SK-N-SH (cell line): ENCODE results near the gene SH3RF1. TPM values are rescaled to one million over a fixed set of nuclear protein-coding genes. Genes with fewer than 3 reads are reported as not detected.

Experiments used
- CTCF ChIA-PET: fragments of 300-600, 350-600 bp; formaldehyde crosslinking; extraction: SDS; loops from one replicate; lab custom pipeline; 2021; lab: Yijun Ruan, JAX
- POLR2A ChIA-PET: fragments of 350-600 bp; sonication (Branson Sonifier 250); formaldehyde crosslinking; extraction: SDS; loops from one replicate; lab custom pipeline; 2020; ENCODE audit warnings: antibody characterized with exemption, inconsistent platforms; lab: Yijun Ruan, JAX
- DNase-seq: peaks from one replicate; pipeline ENCODE4 v3.0.0; 2012
- H2AFZ ChIP-seq: fragments of 200-600 bp; sonication (generic); 2 replicates; pipeline ENCODE4 v1.8.1; 2016; ENCODE audit warnings: antibody characterized with exemption, mild to moderate bottlenecking, low read depth
- H3F3A ChIP-seq: fragments of 200-600 bp; sonication (generic); replicated peaks from 2 replicates; pipeline ENCODE3; 2016; ENCODE audit warnings: antibody characterized with exemption, mild to moderate bottlenecking; ENCODE audit not compliant: insufficient read depth
- H3K27ac ChIP-seq, 2 experiments: fragments of 200-500 bp in 1 of 2; fragments of 200-600 bp in 1 of 2; sonication (Bioruptor generic) in 1 of 2; sonication (generic), shearing (Covaris generic) in 1 of 2; 2 replicates each; pipeline versions ENCODE4 v1.5.1 to v1.6.1; 2014 to 2016; ENCODE audit warnings: low read depth in 2 of 2, inconsistent platforms in 1 of 2, low read length in 1 of 2, mild to moderate bottlenecking in 1 of 2, mixed read lengths in 1 of 2
- H3K27me3 ChIP-seq: fragments of 200-600 bp; sonication (generic), shearing (Covaris generic); 2 replicates; pipeline ENCODE4 v1.6.1; 2016; ENCODE audit warnings: mixed run types; ENCODE audit not compliant: insufficient read depth
- H3K36me3 ChIP-seq, 2 experiments: fragments of 200-500 bp in 1 of 2; fragments of 200-600 bp in 1 of 2; sonication (Bioruptor generic) in 1 of 2; sonication (generic) in 1 of 2; replicated peaks in 1 of 2; 2 replicates each; pipeline versions ENCODE3 to v1.5.1; 2014 to 2016; ENCODE audit warnings: low read length in 1 of 2, mild to moderate bottlenecking in 1 of 2; ENCODE audit not compliant: insufficient read depth in 2 of 2, control insufficient read depth in 1 of 2
- H3K4me1 ChIP-seq, 2 experiments: fragments of 200-500 bp in 1 of 2; fragments of 200-600 bp in 1 of 2; sonication (Bioruptor generic) in 1 of 2; sonication (generic), shearing (Covaris generic) in 1 of 2; 2 replicates each; pipeline versions ENCODE4 v1.5.1 to v1.6.1; 2014 to 2016; ENCODE audit warnings: low read depth in 1 of 2, low read length in 1 of 2, mixed run types in 1 of 2; ENCODE audit not compliant: insufficient read depth in 2 of 2, control insufficient read depth in 1 of 2
- H3K4me2 ChIP-seq: fragments of 200-600 bp; sonication (generic), shearing (Covaris generic); 2 replicates; pipeline ENCODE4 v1.6.1; 2017; ENCODE audit warnings: mixed run types
- H3K4me3 ChIP-seq, 2 experiments: fragments of 200-500 bp in 1 of 2; fragments of 200-600 bp in 1 of 2; sonication (Bioruptor generic) in 1 of 2; sonication (generic), shearing (Covaris generic) in 1 of 2; 2 replicates each; pipeline versions ENCODE4 v1.5.1 to v1.8.1; 2014 to 2016; ENCODE audit warnings: low read depth in 2 of 2, inconsistent platforms in 1 of 2, low read length in 1 of 2, mild to moderate bottlenecking in 1 of 2, mixed read lengths in 1 of 2, moderate library complexity in 1 of 2
- H3K79me2 ChIP-seq: fragments of 200-600 bp; sonication (generic); 2 replicates; pipeline ENCODE4 v1.8.1; 2017; ENCODE audit warnings: mild to moderate bottlenecking; ENCODE audit not compliant: insufficient read depth
- H3K9ac ChIP-seq: fragments of 200-600 bp; sonication (generic); 2 replicates; pipeline ENCODE4 v1.6.1; 2017; ENCODE audit warnings: mixed run types
- H3K9me2 ChIP-seq: fragments of 200-600 bp; sonication (generic); 2 replicates; pipeline ENCODE4 v1.6.1; 2017; ENCODE audit warnings: mixed run types
- H3K9me3 ChIP-seq: fragments of 200-600 bp; sonication (generic); 2 replicates; pipeline ENCODE4 v1.6.1; 2017; ENCODE audit warnings: mixed run types, mild to moderate bottlenecking, moderate library complexity
- H4K20me1 ChIP-seq: fragments of 200-600 bp; sonication (generic); 2 replicates; pipeline ENCODE4 v1.6.1; 2017; ENCODE audit warnings: mild to moderate bottlenecking, mixed run types; ENCODE audit not compliant: insufficient read depth
- CHD2 ChIP-seq: fragments of 150-350 bp; IDR thresholded peaks from 2 replicates; pipeline ENCODE4 v1.6.1; 2018; ENCODE audit warnings: low read length; ENCODE audit not compliant: partially characterized antibody
- ELF1 ChIP-seq: IDR thresholded peaks from 2 replicates; pipeline ENCODE4 v1.4.0; 2012
- FOSL2 ChIP-seq: IDR thresholded peaks from 2 replicates; pipeline ENCODE4 v1.4.0; 2012; ENCODE audit warnings: low read depth, mild to moderate bottlenecking, moderate library complexity, borderline replicate concordance
- JUND ChIP-seq: IDR thresholded peaks from 2 replicates; pipeline ENCODE4 v1.4.0; 2012
- NFIC ChIP-seq: IDR thresholded peaks from 2 replicates; pipeline ENCODE4 v1.4.0; 2012; ENCODE audit warnings: borderline replicate concordance
- NRF1 ChIP-seq: IDR thresholded peaks from 2 replicates; pipeline ENCODE4 v1.6.1; 2012; ENCODE audit warnings: low read depth, mild to moderate bottlenecking, low read length
- POLR2AphosphoS5 ChIP-seq: IDR thresholded peaks from 2 replicates; pipeline ENCODE4 v1.6.1; 2012; ENCODE audit warnings: low read depth, low read length
- RAD21 ChIP-seq: IDR thresholded peaks from 2 replicates; pipeline ENCODE4 v1.6.1; 2012; ENCODE audit warnings: mild to moderate bottlenecking, low read length
- RCOR1 ChIP-seq: fragments of 150-350 bp; IDR thresholded peaks from 2 replicates; pipeline ENCODE4 v1.6.1; 2017; ENCODE audit warnings: antibody characterized with exemption, low read length
- TAF1 ChIP-seq: IDR thresholded peaks from 2 replicates; pipeline ENCODE4 v1.6.1; 2012; ENCODE audit warnings: low read depth, mild to moderate bottlenecking, low read length, moderate library complexity, borderline replicate concordance
- WGBS: methylation state at CpG from one replicate; pipeline ENCODE4 v1.1.6; 2017; ENCODE audit warnings: low lambda C conversion rate; 5-methylcytosine and 5-hydroxymethylcytosine counted together
- polyA plus RNA-seq, 3 experiments: library from polyadenylated mRNA; depleted of rRNA; stranded (reverse); fragments of >200 nt; gene quantifications; 2 replicates each; pipeline ENCODE4 v1.2.3, GENCODE V29; 2012
- TF ChIP-seq, protein P1 (sequence below): IDR thresholded peaks from 2 replicates; pipeline ENCODE4 v1.4.0; 2012; ENCODE audit warnings: low read depth
- TF ChIP-seq, protein P2 (sequence below): IDR thresholded peaks from 2 replicates; pipeline ENCODE4 v1.4.0; 2012; ENCODE audit warnings: low read depth, borderline replicate concordance
- TF ChIP-seq, protein P3 (sequence below): fragments of 200-600 bp; sonication (generic); IDR thresholded peaks from 2 replicates; pipeline ENCODE4 v1.6.1; 2017; ENCODE audit warnings: antibody characterized with exemption, mild to moderate bottlenecking, moderate library complexity
- TF ChIP-seq, protein P4 (sequence below): IDR thresholded peaks from 2 replicates; pipeline ENCODE4 v1.6.1; 2012; ENCODE audit warnings: mild to moderate bottlenecking, low read depth, low read length, moderate library complexity
- TF ChIP-seq, protein P5 (sequence below): fragments of 150-350 bp; IDR thresholded peaks from 2 replicates; pipeline ENCODE4 v1.6.1; 2017; ENCODE audit warnings: antibody characterized with exemption, low read length, low read depth, borderline replicate concordance

Gene SH3RF1
- polyA plus RNA-seq, 1 of the 3 experiments (the other 2 are of a cell fraction) = 22.0 TPM

DNA sequence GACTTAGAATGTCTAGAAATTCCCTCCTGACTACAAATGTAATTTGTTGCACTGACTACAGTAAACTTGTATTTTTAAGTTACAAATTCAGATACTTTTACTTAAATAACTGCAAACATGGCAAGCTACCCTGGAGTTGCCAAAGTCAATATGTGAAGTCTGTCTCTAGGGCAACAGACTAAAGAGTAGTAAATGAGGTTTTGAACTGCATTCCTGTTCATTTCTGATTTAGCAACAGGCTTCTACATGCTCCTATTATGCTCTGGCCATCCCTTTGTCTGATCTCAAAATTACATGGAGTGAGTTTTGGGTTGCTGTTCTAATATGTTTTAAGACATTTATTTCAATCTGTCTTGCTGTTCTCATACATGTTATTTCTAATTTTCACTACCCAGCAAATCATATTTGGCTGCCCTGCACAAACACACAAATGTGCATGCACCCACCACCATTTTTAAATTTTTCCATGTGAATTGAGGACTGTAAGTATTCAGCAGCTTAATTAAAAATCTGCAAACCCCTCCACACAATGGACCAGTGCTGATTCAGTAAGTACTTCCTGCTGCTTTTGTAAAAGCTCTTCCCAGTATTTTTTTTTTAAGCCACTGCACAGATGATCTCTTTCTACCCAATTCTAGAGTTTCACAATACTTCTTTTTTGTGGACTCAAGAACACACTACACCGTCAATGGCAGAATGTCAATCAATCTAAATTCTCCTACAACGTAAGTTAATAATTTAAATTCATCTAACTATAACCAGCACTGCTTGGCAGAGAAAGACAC lies 26.7 kb downstream of the SH3RF1 start:
- H3K9me3 ChIP-seq = no peaks in the 10 kb centered on the region
- POLR2A ChIA-PET = no interaction called here
- peak overlapping the region in 1 of 2 experiments; percentile 72; a peak in 2 of 4 replicates for H3K27ac ChIP-seq
- DNase-seq = no peak
- peaks cover 93% of the 10 kb centered on the region for H4K20me1 ChIP-seq
- H2AFZ ChIP-seq = no peak overlapping the region
- peaks cover 14 to 39% of the 10 kb centered on the region in 2 experiments for H3K4me1 ChIP-seq
- peak overlapping the region; percentile 46 for H3K4me2 ChIP-seq
- H3K79me2 ChIP-seq = peaks cover 100% of the 10 kb centered on the region
- peaks cover 15% of the 10 kb centered on the region for H3F3A ChIP-seq
- no peaks in the 10 kb centered on the region for H3K9me2 ChIP-seq
- peaks cover 0 to 45% of the 10 kb centered on the region in 2 experiments for H3K36me3 ChIP-seq
- WGBS = 84% methylated on average over 2 of the region's 2 CpGs
- no peaks in the 10 kb centered on the region for H3K27me3 ChIP-seq
- no peak overlapping the region for H3K4me3 ChIP-seq
- H3K9ac ChIP-seq = peak overlapping the region; percentile 30; the same call in 1 of the 2 replicates
- CTCF ChIA-PET = no interaction called here
- TF ChIP-seq NFIC (no peak), RAD21 (no peak), TAF1 (no peak), FOSL2 (no peak), ELF1 (no peak), NRF1 (no peak), JUND (no peak), RCOR1 (no peak), POLR2AphosphoS5 (no peak), CHD2 (no peak)
- TF ChIP-seq, protein P1, sequence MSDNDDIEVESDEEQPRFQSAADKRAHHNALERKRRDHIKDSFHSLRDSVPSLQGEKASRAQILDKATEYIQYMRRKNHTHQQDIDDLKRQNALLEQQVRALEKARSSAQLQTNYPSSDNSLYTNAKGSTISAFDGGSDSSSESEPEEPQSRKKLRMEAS = no peak
- TF ChIP-seq, protein P2, sequence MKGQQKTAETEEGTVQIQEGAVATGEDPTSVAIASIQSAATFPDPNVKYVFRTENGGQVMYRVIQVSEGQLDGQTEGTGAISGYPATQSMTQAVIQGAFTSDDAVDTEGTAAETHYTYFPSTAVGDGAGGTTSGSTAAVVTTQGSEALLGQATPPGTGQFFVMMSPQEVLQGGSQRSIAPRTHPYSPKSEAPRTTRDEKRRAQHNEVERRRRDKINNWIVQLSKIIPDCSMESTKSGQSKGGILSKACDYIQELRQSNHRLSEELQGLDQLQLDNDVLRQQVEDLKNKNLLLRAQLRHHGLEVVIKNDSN = no peak
- TF ChIP-seq, protein P3, sequence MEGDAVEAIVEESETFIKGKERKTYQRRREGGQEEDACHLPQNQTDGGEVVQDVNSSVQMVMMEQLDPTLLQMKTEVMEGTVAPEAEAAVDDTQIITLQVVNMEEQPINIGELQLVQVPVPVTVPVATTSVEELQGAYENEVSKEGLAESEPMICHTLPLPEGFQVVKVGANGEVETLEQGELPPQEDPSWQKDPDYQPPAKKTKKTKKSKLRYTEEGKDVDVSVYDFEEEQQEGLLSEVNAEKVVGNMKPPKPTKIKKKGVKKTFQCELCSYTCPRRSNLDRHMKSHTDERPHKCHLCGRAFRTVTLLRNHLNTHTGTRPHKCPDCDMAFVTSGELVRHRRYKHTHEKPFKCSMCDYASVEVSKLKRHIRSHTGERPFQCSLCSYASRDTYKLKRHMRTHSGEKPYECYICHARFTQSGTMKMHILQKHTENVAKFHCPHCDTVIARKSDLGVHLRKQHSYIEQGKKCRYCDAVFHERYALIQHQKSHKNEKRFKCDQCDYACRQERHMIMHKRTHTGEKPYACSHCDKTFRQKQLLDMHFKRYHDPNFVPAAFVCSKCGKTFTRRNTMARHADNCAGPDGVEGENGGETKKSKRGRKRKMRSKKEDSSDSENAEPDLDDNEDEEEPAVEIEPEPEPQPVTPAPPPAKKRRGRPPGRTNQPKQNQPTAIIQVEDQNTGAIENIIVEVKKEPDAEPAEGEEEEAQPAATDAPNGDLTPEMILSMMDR = no peak
- TF ChIP-seq, protein P4, sequence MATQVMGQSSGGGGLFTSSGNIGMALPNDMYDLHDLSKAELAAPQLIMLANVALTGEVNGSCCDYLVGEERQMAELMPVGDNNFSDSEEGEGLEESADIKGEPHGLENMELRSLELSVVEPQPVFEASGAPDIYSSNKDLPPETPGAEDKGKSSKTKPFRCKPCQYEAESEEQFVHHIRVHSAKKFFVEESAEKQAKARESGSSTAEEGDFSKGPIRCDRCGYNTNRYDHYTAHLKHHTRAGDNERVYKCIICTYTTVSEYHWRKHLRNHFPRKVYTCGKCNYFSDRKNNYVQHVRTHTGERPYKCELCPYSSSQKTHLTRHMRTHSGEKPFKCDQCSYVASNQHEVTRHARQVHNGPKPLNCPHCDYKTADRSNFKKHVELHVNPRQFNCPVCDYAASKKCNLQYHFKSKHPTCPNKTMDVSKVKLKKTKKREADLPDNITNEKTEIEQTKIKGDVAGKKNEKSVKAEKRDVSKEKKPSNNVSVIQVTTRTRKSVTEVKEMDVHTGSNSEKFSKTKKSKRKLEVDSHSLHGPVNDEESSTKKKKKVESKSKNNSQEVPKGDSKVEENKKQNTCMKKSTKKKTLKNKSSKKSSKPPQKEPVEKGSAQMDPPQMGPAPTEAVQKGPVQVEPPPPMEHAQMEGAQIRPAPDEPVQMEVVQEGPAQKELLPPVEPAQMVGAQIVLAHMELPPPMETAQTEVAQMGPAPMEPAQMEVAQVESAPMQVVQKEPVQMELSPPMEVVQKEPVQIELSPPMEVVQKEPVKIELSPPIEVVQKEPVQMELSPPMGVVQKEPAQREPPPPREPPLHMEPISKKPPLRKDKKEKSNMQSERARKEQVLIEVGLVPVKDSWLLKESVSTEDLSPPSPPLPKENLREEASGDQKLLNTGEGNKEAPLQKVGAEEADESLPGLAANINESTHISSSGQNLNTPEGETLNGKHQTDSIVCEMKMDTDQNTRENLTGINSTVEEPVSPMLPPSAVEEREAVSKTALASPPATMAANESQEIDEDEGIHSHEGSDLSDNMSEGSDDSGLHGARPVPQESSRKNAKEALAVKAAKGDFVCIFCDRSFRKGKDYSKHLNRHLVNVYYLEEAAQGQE = no peak
- TF ChIP-seq, protein P5, sequence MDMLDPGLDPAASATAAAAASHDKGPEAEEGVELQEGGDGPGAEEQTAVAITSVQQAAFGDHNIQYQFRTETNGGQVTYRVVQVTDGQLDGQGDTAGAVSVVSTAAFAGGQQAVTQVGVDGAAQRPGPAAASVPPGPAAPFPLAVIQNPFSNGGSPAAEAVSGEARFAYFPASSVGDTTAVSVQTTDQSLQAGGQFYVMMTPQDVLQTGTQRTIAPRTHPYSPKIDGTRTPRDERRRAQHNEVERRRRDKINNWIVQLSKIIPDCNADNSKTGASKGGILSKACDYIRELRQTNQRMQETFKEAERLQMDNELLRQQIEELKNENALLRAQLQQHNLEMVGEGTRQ = no peak
